Nephron (organoid): Measurements from ENCODE around the gene INSL3.

ENCODE experiments used
- H3K27ac Mint-ChIP-seq, 3 experiments: 2 replicates each; pipeline ENCODE4 v1.8.0; 2020; ENCODE audit warnings: mixed read lengths in 3 of 3, mild to moderate bottlenecking in 2 of 3, moderate library complexity in 1 of 3
- H3K27me3 Mint-ChIP-seq: 2 replicates; pipeline ENCODE4 v1.8.0; 2021; ENCODE audit warnings: low read depth, mild to moderate bottlenecking, moderate library complexity, mixed read lengths
- H3K36me3 Mint-ChIP-seq: 2 replicates; pipeline ENCODE4 v1.8.0; 2020; ENCODE audit warnings: low read depth, mixed read lengths
- H3K4me1 Mint-ChIP-seq: 2 replicates; pipeline ENCODE4 v1.8.0; 2020; ENCODE audit warnings: mixed read lengths
- H3K4me3 Mint-ChIP-seq, 3 experiments: 2 replicates each; pipeline ENCODE4 v1.8.0; 2020; ENCODE audit warnings: mild to moderate bottlenecking in 3 of 3, mixed read lengths in 3 of 3, moderate library complexity in 2 of 3
- H3K9me3 Mint-ChIP-seq: 2 replicates; pipeline ENCODE4 v1.8.0; 2020; ENCODE audit warnings: mixed read lengths
- TF ChIP-seq, protein P1 (sequence below), 3 experiments: fragments of 200-600 bp; sonication (generic); IDR thresholded peaks; one replicate each; pipeline ENCODE4 v1.5.0; 2021; ENCODE audit warnings: antibody characterized with exemption in 3 of 3; ENCODE audit not compliant: unreplicated experiment in 3 of 3

INSL3 gene

GRCh38 chr19:17812099-17812498 lies 9.2 kb downstream of the INSL3 start:
- no peaks in the 10 kb centered on the region for H3K36me3 Mint-ChIP-seq
- TF ChIP-seq, protein P1, sequence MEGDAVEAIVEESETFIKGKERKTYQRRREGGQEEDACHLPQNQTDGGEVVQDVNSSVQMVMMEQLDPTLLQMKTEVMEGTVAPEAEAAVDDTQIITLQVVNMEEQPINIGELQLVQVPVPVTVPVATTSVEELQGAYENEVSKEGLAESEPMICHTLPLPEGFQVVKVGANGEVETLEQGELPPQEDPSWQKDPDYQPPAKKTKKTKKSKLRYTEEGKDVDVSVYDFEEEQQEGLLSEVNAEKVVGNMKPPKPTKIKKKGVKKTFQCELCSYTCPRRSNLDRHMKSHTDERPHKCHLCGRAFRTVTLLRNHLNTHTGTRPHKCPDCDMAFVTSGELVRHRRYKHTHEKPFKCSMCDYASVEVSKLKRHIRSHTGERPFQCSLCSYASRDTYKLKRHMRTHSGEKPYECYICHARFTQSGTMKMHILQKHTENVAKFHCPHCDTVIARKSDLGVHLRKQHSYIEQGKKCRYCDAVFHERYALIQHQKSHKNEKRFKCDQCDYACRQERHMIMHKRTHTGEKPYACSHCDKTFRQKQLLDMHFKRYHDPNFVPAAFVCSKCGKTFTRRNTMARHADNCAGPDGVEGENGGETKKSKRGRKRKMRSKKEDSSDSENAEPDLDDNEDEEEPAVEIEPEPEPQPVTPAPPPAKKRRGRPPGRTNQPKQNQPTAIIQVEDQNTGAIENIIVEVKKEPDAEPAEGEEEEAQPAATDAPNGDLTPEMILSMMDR (IDR thresholded peaks at IDR 0.05; ENCODE audit: unreplicated experiment in 3 of 3): no peak
- H3K27me3 Mint-ChIP-seq: peaks cover 23% of the 10 kb centered on the region
- no peak overlapping the region for H3K4me3 Mint-ChIP-seq
- no peaks in the 10 kb centered on the region for H3K4me1 Mint-ChIP-seq
- H3K27ac Mint-ChIP-seq: no peak overlapping the region
- no peaks in the 10 kb centered on the region for H3K9me3 Mint-ChIP-seq

DNA sequence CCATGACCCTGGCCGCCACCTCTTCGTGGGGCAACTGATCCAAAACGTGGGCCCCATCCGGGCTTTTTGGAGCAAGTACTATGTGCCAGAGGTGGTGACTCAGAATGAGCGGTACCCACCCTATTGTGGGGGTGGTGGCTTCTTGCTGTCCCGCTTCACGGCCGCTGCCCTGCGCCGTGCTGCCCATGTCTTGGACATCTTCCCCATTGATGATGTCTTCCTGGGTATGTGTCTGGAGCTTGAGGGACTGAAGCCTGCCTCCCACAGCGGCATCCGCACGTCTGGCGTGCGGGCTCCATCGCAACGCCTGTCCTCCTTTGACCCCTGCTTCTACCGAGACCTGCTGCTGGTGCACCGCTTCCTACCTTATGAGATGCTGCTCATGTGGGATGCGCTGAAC lies 9.6 kb downstream of the INSL3 start:
- peaks cover 27% of the 10 kb centered on the region for H3K27me3 Mint-ChIP-seq
- TF ChIP-seq, protein P1 (IDR thresholded peaks at IDR 0.05; ENCODE audit: unreplicated experiment in 3 of 3): no peak
- no peak overlapping the region for H3K4me3 Mint-ChIP-seq
- no peaks in the 10 kb centered on the region for H3K4me1 Mint-ChIP-seq
- no peak overlapping the region for H3K27ac Mint-ChIP-seq
- H3K9me3 Mint-ChIP-seq: no peaks in the 10 kb centered on the region
- no peaks in the 10 kb centered on the region for H3K36me3 Mint-ChIP-seq

DNA sequence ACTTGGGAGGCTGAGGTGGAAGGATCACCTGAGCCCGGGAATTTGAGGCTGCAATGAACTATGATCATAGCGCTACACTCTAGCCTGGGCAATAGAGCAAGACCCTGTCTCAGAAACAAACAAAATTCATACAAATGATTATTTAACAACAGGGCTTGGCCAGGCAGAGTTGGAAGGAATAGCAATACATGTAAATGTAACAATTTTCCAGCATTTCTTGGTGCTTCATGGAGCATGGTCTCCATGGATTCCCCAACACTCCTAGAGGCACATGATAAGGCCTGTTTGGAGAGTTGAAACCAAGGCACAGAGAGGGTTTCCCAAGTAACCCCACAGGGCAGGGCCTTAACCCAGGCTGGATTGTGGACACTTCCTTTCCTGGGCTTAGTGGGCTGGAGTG lies 10.2 kb downstream of the INSL3 start:
- peaks cover 29% of the 10 kb centered on the region for H3K27me3 Mint-ChIP-seq
- TF ChIP-seq, protein P1 (IDR thresholded peaks at IDR 0.05; ENCODE audit: unreplicated experiment in 3 of 3): no peak
- no peak overlapping the region for H3K4me3 Mint-ChIP-seq
- H3K36me3 Mint-ChIP-seq: no peaks in the 10 kb centered on the region
- no peak overlapping the region for H3K27ac Mint-ChIP-seq
- H3K4me1 Mint-ChIP-seq: no peaks in the 10 kb centered on the region
- no peaks in the 10 kb centered on the region for H3K9me3 Mint-ChIP-seq

DNA sequence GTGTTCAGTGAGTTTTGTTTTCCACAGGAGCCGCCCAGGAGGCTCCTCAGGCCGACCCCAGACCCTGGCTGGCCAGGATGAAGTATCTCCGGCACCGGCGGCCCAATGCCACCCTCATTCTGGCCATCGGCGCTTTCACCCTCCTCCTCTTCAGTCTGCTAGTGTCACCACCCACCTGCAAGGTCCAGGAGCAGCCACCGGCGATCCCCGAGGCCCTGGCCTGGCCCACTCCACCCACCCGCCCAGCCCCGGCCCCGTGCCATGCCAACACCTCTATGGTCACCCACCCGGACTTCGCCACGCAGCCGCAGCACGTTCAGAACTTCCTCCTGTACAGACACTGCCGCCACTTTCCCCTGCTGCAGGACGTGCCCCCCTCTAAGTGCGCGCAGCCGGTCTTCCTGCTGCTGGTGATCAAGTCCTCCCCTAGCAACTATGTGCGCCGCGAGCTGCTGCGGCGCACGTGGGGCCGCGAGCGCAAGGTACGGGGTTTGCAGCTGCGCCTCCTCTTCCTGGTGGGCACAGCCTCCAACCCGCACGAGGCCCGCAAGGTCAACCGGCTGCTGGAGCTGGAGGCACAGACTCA lies 13.5 kb downstream of the INSL3 start:
- H3K4me3 Mint-ChIP-seq: no peak overlapping the region
- H3K27ac Mint-ChIP-seq: no peak overlapping the region
- H3K36me3 Mint-ChIP-seq: no peaks in the 10 kb centered on the region
- H3K4me1 Mint-ChIP-seq: no peaks in the 10 kb centered on the region
- TF ChIP-seq, protein P1 (IDR thresholded peaks at IDR 0.05; ENCODE audit: unreplicated experiment in 3 of 3): no peak
- H3K27me3 Mint-ChIP-seq: peaks cover 40% of the 10 kb centered on the region
- no peaks in the 10 kb centered on the region for H3K9me3 Mint-ChIP-seq

GRCh38 chr19:17806945-17807344 lies 14.4 kb downstream of the INSL3 start:
- Mint-ChIP-seq H3K4me1 (no peaks in the 10 kb centered on the region), H3K36me3 (no peaks in the 10 kb centered on the region), H3K9me3 (no peaks in the 10 kb centered on the region), H3K27me3 (peaks cover 41% of the 10 kb centered on the region), H3K4me3 (no peak overlapping the region), H3K27ac (no peak overlapping the region)
- TF ChIP-seq, protein P1 (IDR thresholded peaks at IDR 0.05; ENCODE audit: unreplicated experiment in 3 of 3): no peak

DNA sequence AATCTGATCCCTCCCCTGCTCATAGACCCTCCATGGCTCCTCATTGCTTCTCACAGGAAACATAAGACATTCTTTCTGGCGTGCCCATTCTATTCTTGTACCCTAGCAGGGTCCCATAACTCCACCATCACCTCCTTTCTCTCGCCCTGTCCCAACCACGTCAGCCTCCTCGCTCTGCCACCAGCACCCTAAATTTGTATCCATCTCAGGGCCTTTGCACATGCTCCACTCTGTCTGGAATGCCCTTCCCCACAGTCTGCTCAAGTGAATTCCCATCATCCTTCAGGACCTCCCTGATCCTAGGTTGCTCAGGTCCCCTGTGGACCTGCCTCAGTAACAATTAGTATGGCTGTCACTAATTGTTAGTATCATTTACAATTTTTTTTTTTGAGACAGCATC lies 15.9 kb downstream of the INSL3 start:
- H3K4me3 Mint-ChIP-seq: no peak overlapping the region
- H3K27me3 Mint-ChIP-seq: peaks cover 48% of the 10 kb centered on the region
- H3K27ac Mint-ChIP-seq: no peak overlapping the region
- H3K36me3 Mint-ChIP-seq: no peaks in the 10 kb centered on the region
- TF ChIP-seq, protein P1 (IDR thresholded peaks at IDR 0.05; ENCODE audit: unreplicated experiment in 3 of 3): no peak
- no peaks in the 10 kb centered on the region for H3K4me1 Mint-ChIP-seq
- no peaks in the 10 kb centered on the region for H3K9me3 Mint-ChIP-seq
